PFSK-1 (cell line): ENCODE measurements around the gene ZDHHC11B.

Experiments
- FOXP2 ChIP-seq: optimal IDR thresholded peaks from 2 replicates; pipeline ENCODE3; 2011; ENCODE audit warnings: borderline replicate concordance, control low read depth, inconsistent platforms; ENCODE audit not compliant: insufficient read depth; ENCODE audit errors: extremely low read length, extremely low read depth
- POLR2AphosphoS5 ChIP-seq: IDR thresholded peaks from 2 replicates; pipeline ENCODE4 v1.6.1; 2012; ENCODE audit warnings: low read depth, mild to moderate bottlenecking, control low read depth, low read length, moderate library complexity
- REST ChIP-seq, 2 experiments: IDR thresholded peaks; 2 replicates each; pipeline versions ENCODE4 v1.6.1 to v1.8.0; 2011 to 2012; ENCODE audit warnings: low read depth in 2 of 2, low read length in 2 of 2, control low read depth in 1 of 2, inconsistent platforms in 1 of 2, mild to moderate bottlenecking in 1 of 2, moderate library complexity in 1 of 2; ENCODE audit not compliant: insufficient read depth in 1 of 2
- SIN3A ChIP-seq: IDR thresholded peaks from 2 replicates; pipeline ENCODE4 v1.6.1; 2012; ENCODE audit warnings: mild to moderate bottlenecking, low read length, moderate library complexity, borderline replicate concordance; ENCODE audit not compliant: insufficient read depth
- TAF1 ChIP-seq: IDR thresholded peaks from 2 replicates; pipeline ENCODE4 v1.6.1; 2012; ENCODE audit warnings: low read length, control low read depth, borderline replicate concordance; ENCODE audit not compliant: insufficient read depth

GRCh38 chr5:761059-761771, 23.3 kb downstream of the ZDHHC11B start:
- no peak for TF ChIP-seq POLR2AphosphoS5
- no peak for TF ChIP-seq SIN3A
- no peak for TF ChIP-seq TAF1
- no peak for TF ChIP-seq REST (IDR thresholded peaks at IDR 0.05; ENCODE audit: insufficient read depth in 1 of 2, low read depth in 2 of 2, low read length in 2 of 2)
- TF ChIP-seq FOXP2, result no peak
